ENCODE results near the gene EPHB2.

EPHB2 gene

GRCh38 chr1:22955146-22955545, 244.5 kb downstream of the EPHB2 start:
- Histone ChIP-seq H3F3A (ENCODE audit: low read depth) (no peaks in the 10 kb centered on the region), H3K4me2 (ENCODE audit: low read depth, low read length, poor library complexity, severe bottlenecking) (no peak overlapping the region), H3K9me3 (ENCODE audit: insufficient read depth, low read depth, low read length) (no peaks in the 10 kb centered on the region), H4K20me1 (ENCODE audit: insufficient read depth, low read length, poor library complexity, severe bottlenecking) (no peaks in the 10 kb centered on the region), H2AFZ (ENCODE audit: low read length) (no peak overlapping the region), H3K27me3 (ENCODE audit: insufficient read depth, low read length, poor library complexity, severe bottlenecking) (no peaks in the 10 kb centered on the region), H3K4me1 (ENCODE audit: insufficient read depth, low read length, poor library complexity, severe bottlenecking) (no peaks in the 10 kb centered on the region), H3K36me3 (ENCODE audit: insufficient read depth, low read length) (no peaks in the 10 kb centered on the region), H3K9ac (ENCODE audit: low read depth, low read length, poor library complexity, severe bottlenecking) (no peak overlapping the region), H3K9me2 (replicated peaks; ENCODE audit: low read depth, low read length) (no peaks in the 10 kb centered on the region), H3K79me2 (ENCODE audit: insufficient read depth, low read length) (no peaks in the 10 kb centered on the region), H3K4me3 (ENCODE audit: low read length, poor library complexity, severe bottlenecking) (no peak overlapping the region)
- TF ChIP-seq CTCF (conservative IDR thresholded peaks at IDR 0.05; ENCODE audit: low read length) (no peak), EZH2phosphoT487 (IDR thresholded peaks at IDR 0.05; ENCODE audit: borderline replicate concordance) (no peak)

GRCh38 chr1:22957066-22957465, 246.4 kb downstream of the EPHB2 start:
- Histone ChIP-seq H3K79me2 (ENCODE audit: insufficient read depth, low read length) (no peaks in the 10 kb centered on the region), H3K9me2 (replicated peaks; ENCODE audit: low read depth, low read length) (no peaks in the 10 kb centered on the region), H2AFZ (ENCODE audit: low read length) (no peak overlapping the region), H3K4me2 (ENCODE audit: low read depth, low read length, poor library complexity, severe bottlenecking) (no peak overlapping the region), H3K4me3 (ENCODE audit: low read length, poor library complexity, severe bottlenecking) (no peak overlapping the region), H3K36me3 (ENCODE audit: insufficient read depth, low read length) (no peaks in the 10 kb centered on the region), H3K9ac (ENCODE audit: low read depth, low read length, poor library complexity, severe bottlenecking) (no peak overlapping the region), H4K20me1 (ENCODE audit: insufficient read depth, low read length, poor library complexity, severe bottlenecking) (no peaks in the 10 kb centered on the region), H3K27me3 (ENCODE audit: insufficient read depth, low read length, poor library complexity, severe bottlenecking) (no peaks in the 10 kb centered on the region), H3F3A (ENCODE audit: low read depth) (no peaks in the 10 kb centered on the region), H3K9me3 (ENCODE audit: insufficient read depth, low read depth, low read length) (no peaks in the 10 kb centered on the region), H3K4me1 (ENCODE audit: insufficient read depth, low read length, poor library complexity, severe bottlenecking) (no peaks in the 10 kb centered on the region)
- TF ChIP-seq CTCF (conservative IDR thresholded peaks at IDR 0.05; ENCODE audit: low read length) = no peak
- TF ChIP-seq EZH2phosphoT487 (IDR thresholded peaks at IDR 0.05; ENCODE audit: borderline replicate concordance) = no peak

GRCh38 chr1:22958556-22958955, 247.9 kb downstream of the EPHB2 start:
- Histone ChIP-seq H3K9ac (ENCODE audit: low read depth, low read length, poor library complexity, severe bottlenecking) (no peak overlapping the region), H3K27me3 (ENCODE audit: insufficient read depth, low read length, poor library complexity, severe bottlenecking) (no peaks in the 10 kb centered on the region), H3F3A (ENCODE audit: low read depth) (no peaks in the 10 kb centered on the region), H3K4me2 (ENCODE audit: low read depth, low read length, poor library complexity, severe bottlenecking) (no peak overlapping the region), H3K9me3 (ENCODE audit: insufficient read depth, low read depth, low read length) (no peaks in the 10 kb centered on the region), H3K79me2 (ENCODE audit: insufficient read depth, low read length) (no peaks in the 10 kb centered on the region), H4K20me1 (ENCODE audit: insufficient read depth, low read length, poor library complexity, severe bottlenecking) (no peaks in the 10 kb centered on the region), H3K4me3 (ENCODE audit: low read length, poor library complexity, severe bottlenecking) (no peak overlapping the region), H3K4me1 (ENCODE audit: insufficient read depth, low read length, poor library complexity, severe bottlenecking) (no peaks in the 10 kb centered on the region), H3K9me2 (replicated peaks; ENCODE audit: low read depth, low read length) (no peaks in the 10 kb centered on the region), H3K36me3 (ENCODE audit: insufficient read depth, low read length) (no peaks in the 10 kb centered on the region), H2AFZ (ENCODE audit: low read length) (no peak overlapping the region)
- TF ChIP-seq EZH2phosphoT487 (IDR thresholded peaks at IDR 0.05; ENCODE audit: borderline replicate concordance) = no peak
- no peak for TF ChIP-seq CTCF (conservative IDR thresholded peaks at IDR 0.05; ENCODE audit: low read length)

Measured in Loucy (cell line).